K562 (cell line): ENCODE results near the gene GLRX. TPM values are rescaled to one million over a fixed set of nuclear protein-coding genes. Genes with fewer than 3 reads are reported as not detected.

Experiments
- ATAC-seq: fragments of 200-7000 bp; cut with Tn5 transposase; 3 replicates; pipeline ENCODE4 v1.9.1; 2020; ENCODE audit warnings: moderate library complexity
- BruUV-seq: library from RNA; stranded (reverse); fragments of 400-500 nt; replicated peaks from 2 replicates; lab custom pipeline; 2021; lab: Mats Ljungman, UMichigan
- CTCF ChIA-PET: fragments of 300-600 bp; formaldehyde crosslinking; extraction: SDS; loops from one replicate; lab custom pipeline; 2021; ENCODE audit warnings: low intra/inter-chr PET ratio; lab: Yijun Ruan, JAX
- POLR2A ChIA-PET: fragments of 300-600, 350-650 bp; sonication (Branson Sonifier 250); formaldehyde crosslinking; extraction: SDS; loops from one replicate; lab custom pipeline; 2021; ENCODE audit warnings: antibody characterized with exemption, inconsistent platforms; lab: Yijun Ruan, JAX
- DNase-seq, 4 experiments: peaks; one replicate each; pipeline versions ENCODE4 v3.0.0 to v3.0.0-alpha.2; 2011 to 2018; ENCODE audit warnings: low spot score in 3 of 4, mixed read lengths in 3 of 4; ENCODE audit errors: extremely low read depth in 1 of 4
- FAIRE-seq: peaks from 2 replicates; lab custom pipeline; 2011; peaks lifted over from hg19 to GRCh38; lab: Jason Lieb, UNC
- H2AFZ ChIP-seq: 2 replicates; pipeline ENCODE4 v1.6.0; 2011; ENCODE audit warnings: low read depth, low read length, control low read depth, inconsistent platforms
- H3K27ac ChIP-seq: fragments of 200-600 bp; 3 replicates; pipeline ENCODE4 v1.8.0; 2011; ENCODE audit warnings: low read depth, mild to moderate bottlenecking, control low read depth, inconsistent platforms, low read length, moderate library complexity, mixed read lengths; ENCODE audit errors: extremely low read depth
- H3K27me3 ChIP-seq, 2 experiments: fragments of 300-600 bp in 1 of 2; 2 replicates in 1 of 2; 3 replicates in 1 of 2; pipeline versions ENCODE4 v1.6.0 to v1.8.0; 2011; ENCODE audit warnings: inconsistent platforms in 2 of 2, low read length in 2 of 2, mild to moderate bottlenecking in 1 of 2, mixed read lengths in 1 of 2, moderate library complexity in 1 of 2; ENCODE audit not compliant: control insufficient read depth in 2 of 2, insufficient read depth in 2 of 2
- H3K36me3 ChIP-seq: fragments of 300-600 bp; 3 replicates; pipeline ENCODE4 v1.8.0; 2011; ENCODE audit warnings: mild to moderate bottlenecking, low read length, inconsistent platforms; ENCODE audit not compliant: control insufficient read depth, insufficient read depth
- H3K4me1 ChIP-seq, 2 experiments: fragments of 200-600 bp in 1 of 2; replicated peaks in 1 of 2; 2 replicates in 1 of 2; 3 replicates in 1 of 2; pipeline versions ENCODE4 v1.5.1 to v1.8.0; 2011; ENCODE audit warnings: inconsistent platforms in 2 of 2, low read length in 2 of 2, mild to moderate bottlenecking in 1 of 2, mixed read lengths in 1 of 2, moderate library complexity in 1 of 2; ENCODE audit not compliant: control insufficient read depth in 2 of 2, insufficient read depth in 2 of 2
- H3K4me2 ChIP-seq: 2 replicates; pipeline ENCODE4 v1.6.1; 2011; ENCODE audit warnings: low read length, control low read depth, inconsistent platforms, mixed read lengths; ENCODE audit not compliant: insufficient read depth
- H3K4me3 ChIP-seq: fragments of 200-600 bp; sonication (generic), shearing (Covaris generic); 2 replicates; pipeline ENCODE4 v1.5.1; 2016; ENCODE audit warnings: control low read depth, inconsistent platforms
- H3K79me2 ChIP-seq: fragments of 200-600 bp; 3 replicates; pipeline ENCODE4 v1.8.0; 2011; ENCODE audit warnings: low read length, inconsistent platforms; ENCODE audit not compliant: control insufficient read depth, insufficient read depth
- H3K9ac ChIP-seq, 2 experiments: 2 replicates each; pipeline versions ENCODE4 v1.6.0 to v1.6.1; 2011; ENCODE audit warnings: low read depth in 2 of 2, low read length in 2 of 2, control low read depth in 1 of 2, inconsistent platforms in 1 of 2, mild to moderate bottlenecking in 1 of 2, mixed read lengths in 1 of 2; ENCODE audit not compliant: insufficient read depth in 1 of 2
- H3K9me1 ChIP-seq: one replicate; pipeline ENCODE4 v1.6.0; 2011; ENCODE audit warnings: inconsistent platforms, mild to moderate bottlenecking, low read length, moderate library complexity; ENCODE audit not compliant: control insufficient read depth, insufficient read depth
- H3K9me3 ChIP-seq: replicated peaks from 2 replicates; pipeline ENCODE4 v1.5.1; 2011; ENCODE audit warnings: low read depth, low read length, inconsistent platforms; ENCODE audit not compliant: control insufficient read depth, insufficient read depth
- H4K20me1 ChIP-seq: replicated peaks from 2 replicates; pipeline ENCODE4 v1.6.1; 2011; ENCODE audit warnings: low read length, inconsistent platforms, mixed read lengths; ENCODE audit not compliant: control insufficient read depth, insufficient read depth
- RREB1 ChIP-seq: fragments of 250-450 bp; sonication (Bioruptor Pico); IDR thresholded peaks from 2 replicates; pipeline ENCODE4 v1.4.0; 2020
- SETDB1 ChIP-seq: IDR thresholded peaks from one replicate; pipeline ENCODE4 v1.6.1; 2012; ENCODE audit warnings: low read length, control low read depth, inconsistent platforms
- SIN3B ChIP-seq: fragments of 450-650 bp; IDR thresholded peaks from 2 replicates; pipeline ENCODE4 v1.6.1; 2017; ENCODE audit warnings: low read depth, mild to moderate bottlenecking, moderate library complexity
- SNRNP70 ChIP-seq: fragments of 200-400 bp; formaldehyde crosslinking; optimal IDR thresholded peaks from 2 replicates; pipeline ENCODE3; 2017; ENCODE audit warnings: low read depth, low read length
- ZBTB34 ChIP-seq: fragments of 250-450 bp; sonication (Bioruptor Pico); IDR thresholded peaks from 2 replicates; pipeline ENCODE4 v1.8.0; 2021; ENCODE audit warnings: mild to moderate bottlenecking, moderate library complexity
- ZNF143 ChIP-seq: sonication (generic); formaldehyde crosslinking; IDR thresholded peaks from 2 replicates; pipeline ENCODE4 v1.9.0; 2022; ENCODE audit warnings: mild to moderate bottlenecking, missing genetic modification reagents
- ZNF311 ChIP-seq: fragments of 250-450 bp; sonication (Bioruptor Pico); IDR thresholded peaks from 2 replicates; pipeline ENCODE4 v1.4.0; 2020; ENCODE audit warnings: mild to moderate bottlenecking, moderate library complexity
- ZNF354B ChIP-seq: fragments of 250-450 bp; sonication (Bioruptor Pico); IDR thresholded peaks from 2 replicates; pipeline ENCODE4 v1.4.0; 2020
- ZNF592 ChIP-seq: fragments of 450-650 bp; IDR thresholded peaks from 2 replicates; pipeline ENCODE4 v1.6.1; 2017; ENCODE audit warnings: antibody characterized with exemption, mild to moderate bottlenecking
- WGBS: fragments of 100-300 bp; shearing (Covaris generic); methylation state at CpG from one replicate; pipeline ENCODE4 v1.1.6; 2016; ENCODE audit warnings: low coverage, mixed read lengths; ENCODE audit not compliant: insufficient coverage; ENCODE audit errors: missing lambda C conversion rate; 5-methylcytosine and 5-hydroxymethylcytosine counted together
- in situ Hi-C: fragments of 300-500 bp; cut with MboI; formaldehyde crosslinking; loops from 4 replicates; pipeline ENCODE4 v1.15.0; 2018; ENCODE audit warnings: inconsistent platforms, mixed read lengths
- intact Hi-C: fragments of 100-400 bp; cut with micrococcal nuclease; formaldehyde crosslinking; loops from 2 replicates; pipeline ENCODE4 v1.14.2; 2022
- polyA plus RNA-seq, 8 experiments: library from polyadenylated mRNA; depleted of rRNA in 4 of 8; stranded (reverse) in 5 of 8; unstranded in 3 of 8; fragments of >200 nt; fragmentation: Nextera tagmentation in 2 of 8; fragmentation: Illumina TruSeq in 1 of 8; extraction: Ambion mirVana in 2 of 8; extraction: Trizol in 1 of 8; gene quantifications; 2 replicates each; pipeline versions ENCODE4 v1.2.1 to v1.2.3, GENCODE V29; 2011 to 2014; ENCODE audit warnings: inconsistent platforms in 1 of 8, missing spikeins in 1 of 8
- total RNA-seq, 7 experiments: library from RNA; depleted of rRNA in 6 of 7; stranded (reverse); fragments of >200 nt in 6 of 7; fragmentation: Illumina TruSeq in 2 of 7; extraction: Trizol in 2 of 7; gene quantifications; 2 replicates each; pipeline versions ENCODE4 v1.2.1 to v1.2.3, GENCODE V29; 2011 to 2021; ENCODE audit warnings: low replicate concordance in 1 of 7

GLRX gene
- total and polyA plus RNA-seq, 9 of the 15 experiments (the other 6 are each of a cell fraction or from before 2014, with no cell fraction given): 2.3 to 11.2 (median 4.6) TPM

DNA sequence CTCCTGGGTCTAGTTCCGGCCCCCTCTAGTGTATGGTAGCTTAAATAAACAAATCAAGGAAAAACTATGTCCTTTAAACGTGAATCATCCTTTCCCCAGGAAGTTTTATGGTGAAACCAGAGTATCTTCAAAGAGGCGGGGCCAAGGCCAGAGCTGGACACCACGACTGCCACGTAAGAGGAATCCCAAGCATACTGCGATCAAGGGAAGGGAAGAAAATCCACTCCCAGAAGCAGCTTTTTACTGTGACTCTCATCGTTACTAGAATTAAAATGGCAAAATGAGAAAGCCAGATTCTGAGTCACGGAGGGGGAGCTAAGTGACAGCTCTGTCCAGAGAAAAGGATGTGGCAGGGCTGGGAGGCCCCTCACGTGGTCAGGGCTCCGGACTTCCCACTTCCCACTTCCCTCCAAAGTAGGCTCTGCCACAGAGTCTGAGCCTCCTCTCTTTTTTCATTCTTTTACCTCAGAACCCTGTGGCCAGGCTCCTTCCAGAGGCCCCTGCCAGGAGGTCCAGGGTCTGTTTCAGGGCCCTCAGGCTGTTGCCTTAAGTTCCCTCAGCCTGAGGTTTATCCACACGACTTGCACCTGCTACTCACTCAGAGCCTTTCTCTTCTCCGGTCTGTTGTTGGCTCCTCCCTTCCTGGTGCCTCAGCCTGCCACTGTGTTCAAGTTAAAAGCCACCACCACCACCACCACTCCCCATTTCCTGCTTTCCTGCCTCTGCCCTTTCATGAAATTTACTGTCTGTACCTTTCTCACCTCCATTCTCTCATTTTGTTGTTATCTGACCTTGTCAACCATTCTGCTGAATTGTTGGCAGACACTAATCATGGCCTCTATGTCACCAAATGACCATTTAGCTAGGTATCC lies 1.4 kb upstream of the GLRX start:
- ChIA-PET POLR2A (interaction anchor here (0.5 to 1.3 kb wide), 4 partner anchors 8 to 694 kb away, joined by 3 to 4 read pairs (median 3); no protein-coding TSS in a partner anchor), CTCF (no interaction called here)
- in situ Hi-C loops (no loop called here), intact Hi-C loops (no loop called here)
- no peaks in the 10 kb centered on the region for H4K20me1 ChIP-seq
- 16% methylated on average over 10 of the region's 12 CpGs for WGBS
- H3K4me2 ChIP-seq: peak overlapping the region; percentile 80
- peak overlapping the region; percentile 95 for H2AFZ ChIP-seq
- H3K9me1 ChIP-seq: peaks cover 6% of the 10 kb centered on the region
- FAIRE-seq (peak; percentile 42), ATAC-seq (peak; percentile 25), DNase-seq (peak; percentile 45 to 64 (median 48))
- peak overlapping the region; percentile 52 to 53; a peak in 2 of 4 replicates for H3K9ac ChIP-seq
- peaks cover 40 to 45% of the 10 kb centered on the region in 2 experiments for H3K4me1 ChIP-seq
- no peak overlapping the region for H3K4me3 ChIP-seq
- no TSS peak for BruUV-seq
- no peaks in the 10 kb centered on the region for H3K79me2 ChIP-seq
- peak overlapping the region; percentile 41; the same call in 2 of the 3 replicates for H3K27ac ChIP-seq
- no peaks in the 10 kb centered on the region for H3K27me3 ChIP-seq
- H3K9me3 ChIP-seq: no peaks in the 10 kb centered on the region
- H3K36me3 ChIP-seq: no peaks in the 10 kb centered on the region
- TF ChIP-seq ZNF592 (peak; percentile 54; the same call in 1 of the 2 replicates), ZNF143 (CRISPR knock-in tag) (no peak), RREB1 (CRISPR knock-in tag) (0 out of 2 replicates have a peak, but pooled peaks have one; percentile 25), SETDB1 (no peak), SIN3B (no peak), ZNF311 (CRISPR knock-in tag) (no peak), ZBTB34 (CRISPR knock-in tag) (no peak), SNRNP70 (no peak), ZNF354B (no peak)
